ENCODE results near the gene MICU2. TPM values are rescaled to one million over a fixed set of nuclear protein-coding genes. Genes with fewer than 3 reads are reported as not detected.
A peak's percentile ranks its signal among the peaks of the same experiment; 100 is the strongest.

MICU2 gene
- total and polyA plus RNA-seq, 2 of the 13 experiments (the other 11 are each of a cell fraction or from before 2014, with no cell fraction given) = 31.7 to 42.4 TPM

DNA sequence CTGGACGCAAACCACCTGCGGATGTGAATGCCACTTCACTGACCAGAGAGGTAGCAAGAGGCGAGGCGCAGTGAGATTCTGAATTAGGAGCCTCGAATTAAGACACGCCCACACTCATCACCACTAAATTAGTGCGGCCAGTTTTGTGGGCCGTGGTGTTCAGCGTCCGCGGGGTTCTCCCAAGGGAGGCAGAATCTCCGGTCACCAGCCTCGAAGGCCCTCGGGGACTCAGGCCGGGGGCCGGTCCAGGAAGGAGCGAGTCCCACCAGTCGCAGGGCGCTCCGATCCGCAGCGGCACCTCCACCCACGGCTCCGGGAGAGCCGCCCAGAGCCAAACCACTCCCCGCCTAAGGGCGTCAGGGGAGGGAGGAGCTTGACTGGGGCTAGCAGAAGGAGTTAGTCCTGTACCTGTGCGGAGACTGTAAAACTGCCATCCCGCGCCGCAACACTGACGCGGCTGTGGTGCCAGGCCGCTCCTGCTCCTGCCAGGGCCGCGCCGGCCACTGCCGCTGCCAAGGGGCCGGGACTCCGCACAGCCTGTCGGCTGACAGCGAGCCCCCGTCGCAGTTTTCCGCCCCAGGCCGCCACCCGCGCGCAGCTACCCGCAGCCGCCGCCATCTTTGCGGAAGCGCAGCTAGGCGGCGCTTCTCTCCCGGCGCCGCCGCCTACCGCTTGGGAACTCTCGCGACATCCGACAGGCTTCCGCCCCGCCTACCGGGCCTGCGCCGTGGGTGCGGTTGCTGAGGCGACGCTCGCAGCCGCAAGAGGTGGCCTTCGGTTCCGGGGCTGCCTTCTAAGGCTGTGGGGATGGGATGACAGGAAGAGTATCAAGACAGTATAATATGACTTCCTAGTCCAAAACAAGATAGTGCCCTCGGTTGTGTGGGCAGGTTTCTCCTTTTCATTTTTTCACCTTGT is at the start of gene MICU2 (continued):
- TF ChIP-seq CBX2 (IDR thresholded peaks at IDR 0.05; ENCODE audit: low read depth, low read length) = no peak
- peak; percentile 83; the same call in 1 of the 2 replicates for TF ChIP-seq CBX2 (CRISPR knock-in tag; IDR thresholded peaks at IDR 0.05; ENCODE audit: low read depth)
- peak; percentile 61 for TF ChIP-seq CBX1 (IDR thresholded peaks at IDR 0.05; ENCODE audit: low read depth)
- no peak for TF ChIP-seq ZNF253 (CRISPR knock-in tag; IDR thresholded peaks at IDR 0.05; ENCODE audit: borderline replicate concordance)
- no peak; the same call in 1 of the 2 replicates for TF ChIP-seq GFI1 (CRISPR knock-in tag; IDR thresholded peaks at IDR 0.05; ENCODE audit: borderline replicate concordance)
- TF ChIP-seq PAX8 (CRISPR knock-in tag; IDR thresholded peaks at IDR 0.05; ENCODE audit: borderline replicate concordance) = no peak
- TF ChIP-seq ISL2 (CRISPR knock-in tag; IDR thresholded peaks at IDR 0.05) = 0 out of 2 replicates have a peak, but pooled peaks have one; percentile 49
- TF ChIP-seq, protein P1, sequence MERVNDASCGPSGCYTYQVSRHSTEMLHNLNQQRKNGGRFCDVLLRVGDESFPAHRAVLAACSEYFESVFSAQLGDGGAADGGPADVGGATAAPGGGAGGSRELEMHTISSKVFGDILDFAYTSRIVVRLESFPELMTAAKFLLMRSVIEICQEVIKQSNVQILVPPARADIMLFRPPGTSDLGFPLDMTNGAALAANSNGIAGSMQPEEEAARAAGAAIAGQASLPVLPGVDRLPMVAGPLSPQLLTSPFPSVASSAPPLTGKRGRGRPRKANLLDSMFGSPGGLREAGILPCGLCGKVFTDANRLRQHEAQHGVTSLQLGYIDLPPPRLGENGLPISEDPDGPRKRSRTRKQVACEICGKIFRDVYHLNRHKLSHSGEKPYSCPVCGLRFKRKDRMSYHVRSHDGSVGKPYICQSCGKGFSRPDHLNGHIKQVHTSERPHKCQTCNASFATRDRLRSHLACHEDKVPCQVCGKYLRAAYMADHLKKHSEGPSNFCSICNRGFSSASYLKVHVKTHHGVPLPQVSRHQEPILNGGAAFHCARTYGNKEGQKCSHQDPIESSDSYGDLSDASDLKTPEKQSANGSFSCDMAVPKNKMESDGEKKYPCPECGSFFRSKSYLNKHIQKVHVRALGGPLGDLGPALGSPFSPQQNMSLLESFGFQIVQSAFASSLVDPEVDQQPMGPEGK (CRISPR knock-in tag; IDR thresholded peaks at IDR 0.05) = peak; percentile 39
- TF ChIP-seq ISX (CRISPR knock-in tag; conservative IDR thresholded peaks at IDR 0.05) = no peak
- peak; percentile 81 for TF ChIP-seq ZNF883 (CRISPR knock-in tag; IDR thresholded peaks at IDR 0.05; ENCODE audit: not compliant biosample characterization)
- no peak; the same call in 1 of the 2 replicates for TF ChIP-seq HOXA9 (CRISPR knock-in tag; IDR thresholded peaks at IDR 0.05; ENCODE audit: borderline replicate concordance)
- TF ChIP-seq, protein P2, sequence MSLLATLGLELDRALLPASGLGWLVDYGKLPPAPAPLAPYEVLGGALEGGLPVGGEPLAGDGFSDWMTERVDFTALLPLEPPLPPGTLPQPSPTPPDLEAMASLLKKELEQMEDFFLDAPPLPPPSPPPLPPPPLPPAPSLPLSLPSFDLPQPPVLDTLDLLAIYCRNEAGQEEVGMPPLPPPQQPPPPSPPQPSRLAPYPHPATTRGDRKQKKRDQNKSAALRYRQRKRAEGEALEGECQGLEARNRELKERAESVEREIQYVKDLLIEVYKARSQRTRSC (CRISPR knock-in tag; IDR thresholded peaks at IDR 0.05; ENCODE audit: low read depth) = no peak
- TF ChIP-seq, protein P3, sequence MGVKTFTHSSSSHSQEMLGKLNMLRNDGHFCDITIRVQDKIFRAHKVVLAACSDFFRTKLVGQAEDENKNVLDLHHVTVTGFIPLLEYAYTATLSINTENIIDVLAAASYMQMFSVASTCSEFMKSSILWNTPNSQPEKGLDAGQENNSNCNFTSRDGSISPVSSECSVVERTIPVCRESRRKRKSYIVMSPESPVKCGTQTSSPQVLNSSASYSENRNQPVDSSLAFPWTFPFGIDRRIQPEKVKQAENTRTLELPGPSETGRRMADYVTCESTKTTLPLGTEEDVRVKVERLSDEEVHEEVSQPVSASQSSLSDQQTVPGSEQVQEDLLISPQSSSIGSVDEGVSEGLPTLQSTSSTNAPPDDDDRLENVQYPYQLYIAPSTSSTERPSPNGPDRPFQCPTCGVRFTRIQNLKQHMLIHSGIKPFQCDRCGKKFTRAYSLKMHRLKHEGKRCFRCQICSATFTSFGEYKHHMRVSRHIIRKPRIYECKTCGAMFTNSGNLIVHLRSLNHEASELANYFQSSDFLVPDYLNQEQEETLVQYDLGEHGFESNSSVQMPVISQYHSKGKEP (CRISPR knock-in tag; IDR thresholded peaks at IDR 0.05) = 0 out of 2 replicates have a peak, but pooled peaks have one; percentile 17
- TF ChIP-seq ZNF260 (CRISPR knock-in tag; IDR thresholded peaks at IDR 0.05; ENCODE audit: borderline replicate concordance, low read depth) = no peak
- TF ChIP-seq ARHGAP35 (CRISPR knock-in tag; IDR thresholded peaks at IDR 0.05; ENCODE audit: borderline replicate concordance) = peak; percentile 97; the same call in 1 of the 2 replicates
- TF ChIP-seq, protein P4, sequence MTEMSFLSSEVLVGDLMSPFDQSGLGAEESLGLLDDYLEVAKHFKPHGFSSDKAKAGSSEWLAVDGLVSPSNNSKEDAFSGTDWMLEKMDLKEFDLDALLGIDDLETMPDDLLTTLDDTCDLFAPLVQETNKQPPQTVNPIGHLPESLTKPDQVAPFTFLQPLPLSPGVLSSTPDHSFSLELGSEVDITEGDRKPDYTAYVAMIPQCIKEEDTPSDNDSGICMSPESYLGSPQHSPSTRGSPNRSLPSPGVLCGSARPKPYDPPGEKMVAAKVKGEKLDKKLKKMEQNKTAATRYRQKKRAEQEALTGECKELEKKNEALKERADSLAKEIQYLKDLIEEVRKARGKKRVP (CRISPR knock-in tag; IDR thresholded peaks at IDR 0.05) = no peak
- no peak for TF ChIP-seq ZNF510 (CRISPR knock-in tag; IDR thresholded peaks at IDR 0.05; ENCODE audit: low read depth)
- TF ChIP-seq, protein P5, sequence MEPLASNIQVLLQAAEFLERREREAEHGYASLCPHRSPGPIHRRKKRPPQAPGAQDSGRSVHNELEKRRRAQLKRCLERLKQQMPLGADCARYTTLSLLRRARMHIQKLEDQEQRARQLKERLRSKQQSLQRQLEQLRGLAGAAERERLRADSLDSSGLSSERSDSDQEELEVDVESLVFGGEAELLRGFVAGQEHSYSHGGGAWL (CRISPR knock-in tag; IDR thresholded peaks at IDR 0.05) = peak; percentile 91
- peak; percentile 98 for TF ChIP-seq KDM5B (CRISPR knock-in tag; IDR thresholded peaks at IDR 0.05; ENCODE audit: borderline replicate concordance)
- TF ChIP-seq SALL2 (CRISPR knock-in tag; IDR thresholded peaks at IDR 0.05) = peak; percentile 88
- TF ChIP-seq REXO4 (CRISPR knock-in tag; IDR thresholded peaks at IDR 0.05; ENCODE audit: borderline replicate concordance) = no peak
- TF ChIP-seq ZC3H13 (CRISPR knock-in tag; IDR thresholded peaks at IDR 0.05) = no peak; the same call in 1 of the 2 replicates
- TF ChIP-seq SMAD9 (CRISPR knock-in tag; IDR thresholded peaks at IDR 0.05) = no peak

All from HepG2 (cell line).